CMK (cell line): Measurements from ENCODE around the gene TBRG4.
"Not testable (repeated sequence)": the region's sequence is repeated elsewhere in the genome, so short reads cannot be mapped to it uniquely, and the experiment has no call there.

Experiments
- DNase-seq: peaks from one replicate; pipeline ENCODE4 v3.0.0-alpha.2; 2010; ENCODE audit warnings: low read depth

Gene TBRG4

GRCh38 chr7:45111298-45112223, at the start of gene TBRG4:
TSS of gene TBRG4 (minus strand) at chr7:45111697. CDS start at chr7:45109237, 2,460 bp downstream.
- DNase-seq: peak; percentile 80

GRCh38 chr7:45161138-45161537, 49.6 kb upstream of the TBRG4 start:
- DNase-seq: no peak

- no peak for DNase-seq
Observed at GRCh38 chr7:45160417-45160881, 49.0 kb upstream of the TBRG4 start.

GRCh38 chr7:45159296-45159695, 47.8 kb upstream of the TBRG4 start:
- no peak for DNase-seq

- no peak for DNase-seq
Observed at GRCh38 chr7:45158471-45158870, 47.0 kb upstream of the TBRG4 start.

DNA sequence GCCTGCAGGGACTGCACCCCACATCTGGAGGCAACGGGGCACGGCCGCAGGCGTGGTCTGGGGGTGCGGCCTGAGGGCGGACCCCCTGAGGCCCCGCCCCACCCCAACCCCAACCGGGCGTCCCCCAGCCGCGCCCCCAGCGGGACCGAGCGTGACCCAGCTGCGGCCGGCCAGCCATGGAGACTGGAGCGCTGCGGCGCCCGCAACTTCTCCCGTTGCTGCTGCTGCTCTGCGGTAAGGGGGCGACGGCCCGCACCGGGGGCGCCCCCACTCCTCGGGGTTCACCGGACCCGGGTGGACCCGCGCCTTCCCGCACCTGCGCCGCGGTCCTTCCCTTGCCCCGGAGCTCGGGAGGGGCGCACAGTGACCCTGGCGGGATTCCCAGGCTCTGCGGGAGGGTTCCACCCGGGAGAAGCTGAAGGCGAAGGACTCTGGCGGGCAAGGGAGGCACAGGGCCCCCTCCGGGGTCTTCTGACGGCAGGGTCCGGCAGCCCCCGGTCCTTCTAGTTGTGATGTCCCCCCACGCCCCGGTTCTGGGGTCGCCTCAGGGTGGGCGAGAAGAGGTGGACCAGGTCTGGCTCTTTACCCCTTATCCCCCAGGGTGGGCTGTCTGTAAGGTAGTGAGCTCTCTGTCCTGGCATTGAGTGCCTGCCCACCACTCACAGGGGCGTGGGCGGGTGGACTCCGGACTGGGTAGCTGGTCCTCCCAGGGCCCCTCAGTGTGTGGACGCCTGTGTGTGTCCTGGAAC, 46.3 kb upstream of the TBRG4 start, which contains the start of gene RAMP3:
TSS of gene RAMP3 (plus strand) at position 139 of the 749 bp plus-strand sequence. CDS start at position 177, 38 bp downstream.
- DNase-seq: no peak

DNA sequence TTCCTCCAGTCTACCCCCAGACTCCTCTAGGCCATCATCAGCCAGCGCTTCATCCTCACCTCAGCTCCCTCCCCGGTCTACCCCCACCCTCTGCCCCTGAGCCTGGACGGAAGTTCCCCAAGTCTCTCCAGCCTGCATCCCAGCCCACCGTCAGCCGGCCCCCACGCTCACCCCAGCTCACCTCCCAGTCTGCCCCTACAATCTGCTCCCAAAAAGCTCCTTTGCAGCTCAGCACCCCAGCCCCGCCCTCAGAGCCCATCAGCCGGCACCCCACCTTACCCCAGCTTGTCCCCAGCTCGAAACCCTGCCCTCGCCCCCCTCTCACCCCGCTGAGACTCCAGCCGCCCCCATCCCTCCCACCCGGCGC, 45.8 kb upstream of the TBRG4 start:
- DNase-seq: no peak

GRCh38 chr7:45156516-45157272, 45.2 kb upstream of the TBRG4 start:
- DNase-seq: no peak

DNA sequence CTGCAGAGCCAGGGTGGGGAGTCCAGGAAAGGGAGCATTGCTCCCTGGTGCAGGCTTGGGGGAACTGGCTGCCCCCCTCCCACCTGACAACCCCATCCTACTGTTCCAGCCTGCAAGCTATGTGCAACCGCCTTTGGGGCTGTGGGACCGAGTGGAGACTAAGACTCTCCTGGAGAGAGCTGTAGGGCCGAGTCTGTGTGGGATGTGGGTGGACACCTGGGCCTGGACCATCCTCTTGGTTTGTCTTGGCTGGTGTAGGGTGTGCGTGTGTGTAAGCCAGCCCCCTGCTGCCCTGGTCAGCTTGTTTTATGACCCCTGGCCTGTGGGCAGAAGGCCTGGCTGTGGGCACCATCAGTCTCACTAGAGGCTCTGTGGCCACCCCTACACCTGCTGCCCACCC, 44.4 kb upstream of the TBRG4 start:
- no peak for DNase-seq

- DNase-seq: no peak
Observed at GRCh38 chr7:45155357-45155900, 43.9 kb upstream of the TBRG4 start.

DNA sequence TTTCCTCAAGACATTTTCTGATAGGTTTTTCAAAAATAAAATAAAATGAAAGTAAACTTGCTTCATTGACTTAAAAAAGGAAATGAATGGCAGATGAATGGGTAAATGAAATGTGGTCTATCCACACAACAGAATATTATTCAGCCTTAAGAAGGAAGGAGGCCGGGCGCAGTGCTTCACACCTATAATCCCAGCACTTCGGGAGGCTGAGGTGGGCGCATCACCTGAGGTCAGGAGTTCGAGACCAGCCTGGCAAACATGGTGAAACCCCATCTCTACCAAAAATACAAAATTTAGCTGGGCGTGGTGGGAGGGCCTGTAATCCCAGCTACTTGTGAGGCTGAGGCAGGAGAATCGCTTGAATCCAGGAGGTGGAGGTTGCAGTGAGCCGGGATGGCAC, 42.4 kb upstream of the TBRG4 start:
- DNase-seq: not testable (repeated sequence)

DNA sequence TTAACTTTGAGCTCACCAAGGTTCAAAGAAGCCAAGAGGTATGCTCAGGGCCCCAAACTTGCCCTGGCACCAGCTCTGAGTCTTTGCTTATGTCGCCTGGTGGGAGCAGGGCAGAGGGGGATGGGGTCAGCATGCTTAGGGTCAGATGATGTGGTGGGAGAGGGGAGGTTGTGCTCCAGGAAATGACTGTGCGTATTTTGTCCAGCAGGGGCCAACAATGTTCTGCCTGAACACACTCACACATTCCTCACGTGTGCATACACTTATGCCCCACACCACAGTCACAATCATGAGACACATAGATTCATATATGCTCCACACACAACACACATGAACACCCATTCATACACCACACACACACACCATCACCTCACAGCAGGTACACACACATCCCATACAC, 41.7 kb upstream of the TBRG4 start:
- no peak for DNase-seq

GRCh38 chr7:45151967-45152366, 40.5 kb upstream of the TBRG4 start:
- no peak for DNase-seq

- no peak for DNase-seq
Observed at GRCh38 chr7:45151131-45151684, 39.7 kb upstream of the TBRG4 start.

DNA sequence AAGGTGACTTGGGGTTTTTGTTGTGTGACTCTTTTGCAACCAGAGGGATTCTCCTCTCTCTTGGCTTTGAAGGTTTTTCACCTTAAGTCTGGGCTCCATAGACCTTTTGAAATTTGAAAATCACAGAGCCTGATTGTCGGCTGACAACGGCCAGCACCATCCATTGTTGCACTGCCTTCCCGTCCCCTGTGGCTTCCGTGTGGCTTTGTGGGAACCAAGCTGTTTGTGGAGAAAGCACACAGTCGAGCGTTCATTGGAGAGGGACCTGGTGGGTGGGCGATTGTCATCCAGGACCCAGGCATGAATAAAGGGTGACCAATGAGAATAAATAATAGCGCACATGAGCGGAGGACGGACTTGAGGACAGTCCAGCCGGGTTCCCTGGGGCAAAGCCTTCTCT, 38.7 kb upstream of the TBRG4 start:
- DNase-seq: no peak

DNA sequence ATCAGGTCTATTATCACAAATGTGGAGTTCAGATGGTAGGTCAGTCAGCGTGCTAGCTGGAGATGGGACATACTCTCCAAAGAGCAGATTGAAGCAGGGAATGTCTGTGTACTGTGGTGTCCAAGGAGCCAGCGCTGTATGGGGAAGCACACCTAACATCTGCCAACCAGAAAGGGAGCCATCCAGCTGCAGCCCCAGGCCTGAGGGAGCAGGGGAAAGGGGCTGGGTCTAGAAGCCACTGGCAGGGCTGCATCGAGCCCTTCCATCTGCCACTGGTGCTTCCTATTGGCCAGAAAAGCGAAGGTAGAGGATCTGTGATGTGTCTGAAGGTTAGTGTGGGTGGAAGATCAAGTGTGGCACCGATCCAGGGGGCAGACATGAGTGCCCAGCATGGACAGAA, 38.1 kb upstream of the TBRG4 start:
- no peak for DNase-seq

- DNase-seq: no peak
Observed at GRCh38 chr7:45148653-45148973, 37.1 kb upstream of the TBRG4 start.

GRCh38 chr7:45147858-45148652, 36.6 kb upstream of the TBRG4 start:
- DNase-seq: no peak

- DNase-seq: no peak
Observed at GRCh38 chr7:45146531-45147379, 35.3 kb upstream of the TBRG4 start.

- no peak for DNase-seq
Observed at GRCh38 chr7:45145881-45146280, 34.4 kb upstream of the TBRG4 start.
